OCI-LY3 (cell line): Measurements from ENCODE around the gene FAM76A.

Experiments used
- H2AFZ ChIP-seq: fragments of 200-600, 300-600 bp; shearing (Covaris generic); 2 replicates; pipeline ENCODE4 v1.6.0; 2014; ENCODE audit warnings: antibody characterized with exemption, low read depth, low read length
- H3K27ac ChIP-seq: fragments of 200-600, 300-600 bp; sonication (generic); 2 replicates; pipeline ENCODE4 v1.5.1; 2014; ENCODE audit warnings: mild to moderate bottlenecking, low read length, moderate library complexity, mixed read lengths
- H3K27me3 ChIP-seq: fragments of 200-600, 300-600 bp; sonication (generic); 2 replicates; pipeline ENCODE4 v1.6.1; 2014; ENCODE audit warnings: low read depth, low read length, mixed read lengths
- H3K36me3 ChIP-seq: fragments of 200-600, 300-600 bp; sonication (generic); replicated peaks from 2 replicates; pipeline ENCODE3; 2014; ENCODE audit warnings: low read depth, low read length, mixed read lengths
- H3K4me1 ChIP-seq: fragments of 300-600, 200-600 bp; sonication (generic); 2 replicates; pipeline ENCODE4 v1.6.1; 2014; ENCODE audit warnings: low read length, mixed read lengths
- H3K4me2 ChIP-seq: fragments of 200-600, 300-600 bp; sonication (generic); 2 replicates; pipeline ENCODE4 v1.6.1; 2014; ENCODE audit warnings: low read length, mixed read lengths
- H3K4me3 ChIP-seq: fragments of 300-600, 200-600 bp; sonication (generic); 2 replicates; pipeline ENCODE4 v1.5.1; 2014; ENCODE audit warnings: antibody characterized with exemption, mild to moderate bottlenecking, low read length, moderate library complexity
- H3K79me2 ChIP-seq: fragments of 300-600, 200-600 bp; shearing (Covaris generic); 2 replicates; pipeline ENCODE4 v1.6.1; 2014; ENCODE audit warnings: mild to moderate bottlenecking, low read length, mixed read lengths
- H3K9ac ChIP-seq: fragments of 300-600, 200-600 bp; shearing (Covaris generic); 2 replicates; pipeline ENCODE4 v1.6.0; 2014; ENCODE audit warnings: mild to moderate bottlenecking, low read length, moderate library complexity
- H3K9me3 ChIP-seq: fragments of 200-600, 300-600 bp; shearing (Covaris generic); 2 replicates; pipeline ENCODE4 v1.6.1; 2014; ENCODE audit warnings: low read length, mixed read lengths; ENCODE audit not compliant: insufficient read depth
- H4K20me1 ChIP-seq: fragments of 200-600, 300-600 bp; sonication (generic); 2 replicates; pipeline ENCODE4 v1.6.1; 2016; ENCODE audit warnings: low read length, mixed read lengths; ENCODE audit not compliant: insufficient read depth
- CTCF ChIP-seq: fragments of 200-600, 300-600 bp; sonication (generic); IDR thresholded peaks from 2 replicates; pipeline ENCODE4 v1.5.1; 2014; ENCODE audit warnings: antibody characterized with exemption, low read length, low read depth
- EZH2phosphoT487 ChIP-seq: fragments of 200-600 bp; shearing (Covaris generic); IDR thresholded peaks from 2 replicates; pipeline ENCODE4 v1.6.1; 2018; ENCODE audit warnings: antibody characterized with exemption, mixed run types, low read depth

The FAM76A gene

GRCh38 chr1:27759236-27759635 is 33.5 kb downstream of the FAM76A start:
- H4K20me1 ChIP-seq, result no peaks in the 10 kb centered on the region
- H2AFZ ChIP-seq, result no peak overlapping the region
- H3K36me3 ChIP-seq, result no peaks in the 10 kb centered on the region
- no peaks in the 10 kb centered on the region for H3K9me3 ChIP-seq
- no peak overlapping the region for H3K4me3 ChIP-seq
- no peak for TF ChIP-seq CTCF
- TF ChIP-seq EZH2phosphoT487, result no peak
- H3K79me2 ChIP-seq, result no peaks in the 10 kb centered on the region
- H3K27me3 ChIP-seq, result no peaks in the 10 kb centered on the region
- no peaks in the 10 kb centered on the region for H3K4me1 ChIP-seq
- H3K4me2 ChIP-seq, result no peak overlapping the region
- H3K9ac ChIP-seq, result no peak overlapping the region
- no peak overlapping the region for H3K27ac ChIP-seq

GRCh38 chr1:27760426-27760825 is 34.7 kb downstream of the FAM76A start:
- no peaks in the 10 kb centered on the region for H3K27me3 ChIP-seq
- no peak overlapping the region for H3K9ac ChIP-seq
- no peaks in the 10 kb centered on the region for H3K4me1 ChIP-seq
- H3K4me3 ChIP-seq, result no peak overlapping the region
- no peaks in the 10 kb centered on the region for H3K9me3 ChIP-seq
- H4K20me1 ChIP-seq, result no peaks in the 10 kb centered on the region
- no peak for TF ChIP-seq EZH2phosphoT487
- TF ChIP-seq CTCF, result no peak
- no peak overlapping the region for H3K27ac ChIP-seq
- no peaks in the 10 kb centered on the region for H3K36me3 ChIP-seq
- no peak overlapping the region for H2AFZ ChIP-seq
- H3K79me2 ChIP-seq, result no peaks in the 10 kb centered on the region
- H3K4me2 ChIP-seq, result no peak overlapping the region

- H3K27ac ChIP-seq, result no peak overlapping the region
- H4K20me1 ChIP-seq, result no peaks in the 10 kb centered on the region
- H3K9ac ChIP-seq, result no peak overlapping the region
- no peaks in the 10 kb centered on the region for H3K27me3 ChIP-seq
- no peaks in the 10 kb centered on the region for H3K9me3 ChIP-seq
- H3K4me2 ChIP-seq, result no peak overlapping the region
- H3K4me1 ChIP-seq, result no peaks in the 10 kb centered on the region
- H3K79me2 ChIP-seq, result no peaks in the 10 kb centered on the region
- no peak for TF ChIP-seq CTCF
- H3K4me3 ChIP-seq, result no peak overlapping the region
- no peak overlapping the region for H2AFZ ChIP-seq
- H3K36me3 ChIP-seq, result no peaks in the 10 kb centered on the region
Measured at GRCh38 chr1:27762033-27762432, 36.3 kb downstream of the FAM76A start.

GRCh38 chr1:27763358-27763757 is 37.6 kb downstream of the FAM76A start:
- Histone ChIP-seq H2AFZ (no peak overlapping the region), H3K27ac (no peak overlapping the region), H3K27me3 (no peaks in the 10 kb centered on the region), H3K4me1 (no peaks in the 10 kb centered on the region), H3K79me2 (no peaks in the 10 kb centered on the region), H3K4me2 (no peak overlapping the region), H4K20me1 (no peaks in the 10 kb centered on the region), H3K9me3 (no peaks in the 10 kb centered on the region), H3K4me3 (no peak overlapping the region), H3K9ac (no peak overlapping the region), H3K36me3 (no peaks in the 10 kb centered on the region)
- TF ChIP-seq EZH2phosphoT487 (no peak), CTCF (no peak)
